Parathyroid adenoma (tissue), 2 donors: Measurements from ENCODE around the gene EIF3I.

ENCODE experiments used
- H2AFZ ChIP-seq: fragments of 300-600 bp; sonication (generic); one replicate; pipeline ENCODE4 v1.7.0; 2017; ENCODE audit warnings: antibody characterized with exemption, mild to moderate bottlenecking
- H3K27ac ChIP-seq: fragments of 300-600 bp; sonication (generic); one replicate; pipeline ENCODE4 v1.7.0; 2017
- H3K27me3 ChIP-seq: fragments of 300-600 bp; sonication (generic); one replicate; pipeline ENCODE4 v1.7.0; 2017; ENCODE audit warnings: low read length; ENCODE audit not compliant: control insufficient read depth, insufficient read depth
- H3K36me3 ChIP-seq: fragments of 300-600 bp; sonication (generic); one replicate; pipeline ENCODE4 v1.7.0; 2017; ENCODE audit warnings: low read length; ENCODE audit not compliant: control insufficient read depth, insufficient read depth
- H3K4me1 ChIP-seq: fragments of 300-600 bp; sonication (generic); one replicate; pipeline ENCODE4 v1.7.0; 2017; ENCODE audit warnings: control low read depth
- H3K4me2 ChIP-seq: fragments of 300-600 bp; sonication (generic); one replicate; pipeline ENCODE4 v1.7.0; 2017; ENCODE audit warnings: low read length
- H3K4me3 ChIP-seq: fragments of 300-600 bp; sonication (generic); one replicate; pipeline ENCODE4 v1.7.0; 2017; ENCODE audit warnings: low read depth, low read length
- H3K79me2 ChIP-seq: fragments of 300-600 bp; sonication (generic); one replicate; pipeline ENCODE4 v1.7.0; 2017; ENCODE audit warnings: control low read depth
- H3K9ac ChIP-seq: fragments of 300-600 bp; sonication (generic); one replicate; pipeline ENCODE4 v1.7.0; 2017; ENCODE audit warnings: mild to moderate bottlenecking
- H3K9me3 ChIP-seq: fragments of 300-600 bp; sonication (generic); one replicate; pipeline ENCODE4 v1.7.0; 2017; ENCODE audit warnings: low read length; ENCODE audit not compliant: control insufficient read depth
- CTCF ChIP-seq: fragments of 300-600 bp; sonication (generic); IDR thresholded peaks from one replicate; pipeline ENCODE4 v1.7.0; 2017; ENCODE audit warnings: antibody characterized with exemption, mild to moderate bottlenecking
- donor health status: primary hyperparathyroidism.

The EIF3I gene

DNA sequence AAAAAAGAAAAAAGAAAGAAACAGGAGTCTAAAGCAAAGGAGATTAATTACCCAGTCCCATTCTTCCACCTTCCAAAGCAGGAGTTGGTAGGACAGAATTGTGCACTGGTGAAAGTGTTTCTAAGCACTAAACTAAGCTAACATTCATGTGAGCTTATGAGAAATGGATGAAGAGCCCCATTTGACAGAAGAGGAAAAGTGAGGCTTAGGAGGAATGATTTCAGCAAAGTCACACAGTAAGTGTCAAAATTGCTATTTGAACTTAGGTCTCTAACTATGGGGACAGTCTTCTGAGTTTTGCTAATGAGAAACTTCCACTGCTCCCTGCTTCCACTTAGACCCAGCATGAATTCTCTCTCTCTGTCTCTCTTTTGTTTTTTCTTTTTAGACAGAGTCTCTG is 47.5 kb downstream of the EIF3I start:
- Histone ChIP-seq H3K27ac (no peak overlapping the region), H3K79me2 (no peaks in the 10 kb centered on the region), H2AFZ (no peak overlapping the region), H3K4me1 (no peaks in the 10 kb centered on the region), H3K4me2 (no peak overlapping the region), H3K9me3 (no peaks in the 10 kb centered on the region), H3K36me3 (no peaks in the 10 kb centered on the region), H3K27me3 (no peaks in the 10 kb centered on the region), H3K9ac (no peak overlapping the region), H3K4me3 (no peak overlapping the region)
- TF ChIP-seq CTCF = no peak

- TF ChIP-seq CTCF = no peak
- H3K36me3 ChIP-seq = no peaks in the 10 kb centered on the region
- H3K79me2 ChIP-seq = no peaks in the 10 kb centered on the region
- H3K9me3 ChIP-seq = no peaks in the 10 kb centered on the region
- H3K4me3 ChIP-seq = no peak overlapping the region
- H3K9ac ChIP-seq = no peak overlapping the region
- H3K27me3 ChIP-seq = no peaks in the 10 kb centered on the region
- no peaks in the 10 kb centered on the region for H3K4me1 ChIP-seq
- H3K27ac ChIP-seq = no peak overlapping the region
- no peak overlapping the region for H2AFZ ChIP-seq
- H3K4me2 ChIP-seq = no peak overlapping the region
Measured at GRCh38 chr1:32272557-32273390, 50.6 kb downstream of the EIF3I start.

DNA sequence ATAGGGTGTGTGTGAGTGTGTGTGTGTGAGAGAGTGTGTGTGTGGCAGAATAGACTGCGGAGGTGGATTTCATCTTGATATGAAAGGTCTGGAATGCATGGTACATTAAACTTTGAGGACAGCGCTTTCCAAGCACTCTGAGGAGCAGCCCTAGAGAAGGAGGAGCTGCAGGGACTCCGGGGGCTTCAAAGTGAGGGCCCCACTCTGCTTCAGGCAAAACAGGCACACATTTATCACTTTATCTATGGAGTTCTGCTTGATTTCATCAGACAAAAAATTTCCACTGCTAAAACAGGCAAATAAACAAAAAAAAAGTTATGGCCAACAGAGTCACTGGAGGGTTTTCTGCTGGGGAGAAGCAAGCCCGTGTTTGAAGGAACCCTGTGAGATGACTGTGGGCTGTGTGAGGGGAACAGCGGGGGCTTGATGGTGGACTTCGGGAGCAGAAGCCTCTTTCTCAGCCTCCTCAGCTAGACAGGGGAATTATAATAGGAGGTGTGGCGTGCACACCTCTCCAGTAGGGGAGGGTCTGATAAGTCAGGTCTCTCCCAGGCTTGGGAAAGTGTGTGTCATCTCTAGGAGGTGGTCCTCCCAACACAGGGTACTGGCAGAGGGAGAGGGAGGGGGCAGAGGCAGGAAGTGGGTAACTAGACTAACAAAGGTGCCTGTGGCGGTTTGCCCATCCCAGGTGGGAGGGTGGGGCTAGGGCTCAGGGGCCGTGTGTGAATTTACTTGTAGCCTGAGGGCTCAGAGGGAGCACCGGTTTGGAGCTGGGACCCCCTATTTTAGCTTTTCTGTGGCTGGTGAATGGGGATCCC is 51.4 kb downstream of the EIF3I start:
- Histone ChIP-seq H3K4me2 (peak overlapping the region; percentile 66), H3K9ac (no peak overlapping the region), H3K79me2 (no peaks in the 10 kb centered on the region), H2AFZ (peak overlapping the region; percentile 20), H3K4me3 (no peak overlapping the region), H3K4me1 (no peaks in the 10 kb centered on the region), H3K27me3 (no peaks in the 10 kb centered on the region), H3K36me3 (no peaks in the 10 kb centered on the region), H3K9me3 (no peaks in the 10 kb centered on the region), H3K27ac (no peak overlapping the region)
- TF ChIP-seq CTCF = no peak

DNA sequence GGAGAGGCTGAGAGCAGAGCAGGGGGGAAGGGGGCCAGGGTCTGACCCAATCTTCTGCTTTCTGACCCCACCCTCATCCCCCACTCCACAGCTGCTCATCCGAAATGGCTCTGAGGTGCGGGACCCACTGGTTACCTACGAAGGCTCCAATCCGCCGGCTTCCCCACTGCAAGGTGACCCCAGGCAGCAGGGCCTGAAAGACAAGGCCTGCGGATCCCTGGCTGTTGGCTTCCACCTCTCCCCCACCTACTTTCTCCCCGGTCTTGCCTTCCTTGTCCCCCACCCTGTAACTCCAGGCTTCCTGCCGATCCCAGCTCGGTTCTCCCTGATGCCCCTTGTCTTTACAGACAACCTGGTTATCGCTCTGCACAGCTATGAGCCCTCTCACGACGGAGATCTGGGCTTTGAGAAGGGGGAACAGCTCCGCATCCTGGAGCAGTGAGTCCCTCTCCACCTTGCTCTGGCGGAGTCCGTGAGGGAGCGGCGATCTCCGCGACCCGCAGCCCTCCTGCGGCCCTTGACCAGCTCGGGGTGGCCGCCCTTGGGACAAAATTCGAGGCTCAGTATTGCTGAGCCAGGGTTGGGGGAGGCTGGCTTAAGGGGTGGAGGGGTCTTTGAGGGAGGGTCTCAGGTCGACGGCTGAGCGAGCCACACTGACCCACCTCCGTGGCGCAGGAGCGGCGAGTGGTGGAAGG is 52.6 kb downstream of the EIF3I start:
- Histone ChIP-seq H3K9ac (no peak overlapping the region), H3K4me2 (no peak overlapping the region), H3K4me1 (no peaks in the 10 kb centered on the region), H3K27ac (no peak overlapping the region), H2AFZ (no peak overlapping the region), H3K9me3 (no peaks in the 10 kb centered on the region), H3K27me3 (no peaks in the 10 kb centered on the region), H3K36me3 (no peaks in the 10 kb centered on the region), H3K79me2 (no peaks in the 10 kb centered on the region), H3K4me3 (no peak overlapping the region)
- no peak for TF ChIP-seq CTCF
